GM23338 (cell line): ENCODE measurements around the gene TIMP3.

Source experiments
- CREB1 ChIP-seq: fragments of 250-450 bp; sonication (Bioruptor Pico); IDR thresholded peaks from 2 replicates; pipeline ENCODE4 v1.5.0; 2020; ENCODE audit warnings: low read depth, mild to moderate bottlenecking, moderate library complexity
- EZH2 ChIP-seq: fragments of 200-600 bp; sonication (generic); IDR thresholded peaks from one replicate; pipeline ENCODE4 v1.8.0; 2017; ENCODE audit warnings: antibody characterized with exemption, mild to moderate bottlenecking, low read depth; ENCODE audit not compliant: unreplicated experiment
- EZH2phosphoT487 ChIP-seq: fragments of 200-600 bp; sonication (generic); IDR thresholded peaks from one replicate; pipeline ENCODE4 v1.8.1; 2018; ENCODE audit warnings: antibody characterized with exemption; ENCODE audit not compliant: unreplicated experiment
- POLR2AphosphoS5 ChIP-seq: IDR thresholded peaks from 2 replicates; pipeline ENCODE4 v1.6.1; 2016; ENCODE audit warnings: antibody characterized with exemption, low read depth
- ZNF331 ChIP-seq: fragments of 250-450 bp; sonication (Bioruptor Pico); IDR thresholded peaks from 2 replicates; pipeline ENCODE4 v1.5.0; 2020; ENCODE audit warnings: low read depth, mild to moderate bottlenecking, moderate library complexity
- TF ChIP-seq, protein P1 (sequence below), 2 experiments: fragments of 200-600 bp in 1 of 2; sonication (generic) in 1 of 2; conservative IDR thresholded peaks; 2 replicates each; pipeline versions ENCODE4 v1.5.1 to v1.6.1; 2016 to 2017; ENCODE audit warnings: antibody characterized with exemption in 2 of 2, low read depth in 2 of 2, mild to moderate bottlenecking in 2 of 2, moderate library complexity in 1 of 2
- TF ChIP-seq, protein P2 (sequence below): IDR thresholded peaks from one replicate; pipeline ENCODE4 v1.6.1; 2018; ENCODE audit warnings: antibody characterized with exemption; ENCODE audit not compliant: unreplicated experiment
- TF ChIP-seq, protein P3 (sequence below): fragments of 250-450 bp; sonication (Bioruptor Pico); IDR thresholded peaks from 2 replicates; pipeline ENCODE4 v1.5.0; 2020; ENCODE audit warnings: mild to moderate bottlenecking, moderate library complexity

GRCh38 chr22:32854351-32854804 lies 52.9 kb downstream of the TIMP3 start:
- TF ChIP-seq, protein P1, sequence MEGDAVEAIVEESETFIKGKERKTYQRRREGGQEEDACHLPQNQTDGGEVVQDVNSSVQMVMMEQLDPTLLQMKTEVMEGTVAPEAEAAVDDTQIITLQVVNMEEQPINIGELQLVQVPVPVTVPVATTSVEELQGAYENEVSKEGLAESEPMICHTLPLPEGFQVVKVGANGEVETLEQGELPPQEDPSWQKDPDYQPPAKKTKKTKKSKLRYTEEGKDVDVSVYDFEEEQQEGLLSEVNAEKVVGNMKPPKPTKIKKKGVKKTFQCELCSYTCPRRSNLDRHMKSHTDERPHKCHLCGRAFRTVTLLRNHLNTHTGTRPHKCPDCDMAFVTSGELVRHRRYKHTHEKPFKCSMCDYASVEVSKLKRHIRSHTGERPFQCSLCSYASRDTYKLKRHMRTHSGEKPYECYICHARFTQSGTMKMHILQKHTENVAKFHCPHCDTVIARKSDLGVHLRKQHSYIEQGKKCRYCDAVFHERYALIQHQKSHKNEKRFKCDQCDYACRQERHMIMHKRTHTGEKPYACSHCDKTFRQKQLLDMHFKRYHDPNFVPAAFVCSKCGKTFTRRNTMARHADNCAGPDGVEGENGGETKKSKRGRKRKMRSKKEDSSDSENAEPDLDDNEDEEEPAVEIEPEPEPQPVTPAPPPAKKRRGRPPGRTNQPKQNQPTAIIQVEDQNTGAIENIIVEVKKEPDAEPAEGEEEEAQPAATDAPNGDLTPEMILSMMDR (conservative IDR thresholded peaks at IDR 0.05; ENCODE audit: low read depth in 2 of 2): no peak
- no peak for TF ChIP-seq EZH2phosphoT487
- no peak for TF ChIP-seq ZNF331 (CRISPR knock-in tag)
- TF ChIP-seq, protein P2, sequence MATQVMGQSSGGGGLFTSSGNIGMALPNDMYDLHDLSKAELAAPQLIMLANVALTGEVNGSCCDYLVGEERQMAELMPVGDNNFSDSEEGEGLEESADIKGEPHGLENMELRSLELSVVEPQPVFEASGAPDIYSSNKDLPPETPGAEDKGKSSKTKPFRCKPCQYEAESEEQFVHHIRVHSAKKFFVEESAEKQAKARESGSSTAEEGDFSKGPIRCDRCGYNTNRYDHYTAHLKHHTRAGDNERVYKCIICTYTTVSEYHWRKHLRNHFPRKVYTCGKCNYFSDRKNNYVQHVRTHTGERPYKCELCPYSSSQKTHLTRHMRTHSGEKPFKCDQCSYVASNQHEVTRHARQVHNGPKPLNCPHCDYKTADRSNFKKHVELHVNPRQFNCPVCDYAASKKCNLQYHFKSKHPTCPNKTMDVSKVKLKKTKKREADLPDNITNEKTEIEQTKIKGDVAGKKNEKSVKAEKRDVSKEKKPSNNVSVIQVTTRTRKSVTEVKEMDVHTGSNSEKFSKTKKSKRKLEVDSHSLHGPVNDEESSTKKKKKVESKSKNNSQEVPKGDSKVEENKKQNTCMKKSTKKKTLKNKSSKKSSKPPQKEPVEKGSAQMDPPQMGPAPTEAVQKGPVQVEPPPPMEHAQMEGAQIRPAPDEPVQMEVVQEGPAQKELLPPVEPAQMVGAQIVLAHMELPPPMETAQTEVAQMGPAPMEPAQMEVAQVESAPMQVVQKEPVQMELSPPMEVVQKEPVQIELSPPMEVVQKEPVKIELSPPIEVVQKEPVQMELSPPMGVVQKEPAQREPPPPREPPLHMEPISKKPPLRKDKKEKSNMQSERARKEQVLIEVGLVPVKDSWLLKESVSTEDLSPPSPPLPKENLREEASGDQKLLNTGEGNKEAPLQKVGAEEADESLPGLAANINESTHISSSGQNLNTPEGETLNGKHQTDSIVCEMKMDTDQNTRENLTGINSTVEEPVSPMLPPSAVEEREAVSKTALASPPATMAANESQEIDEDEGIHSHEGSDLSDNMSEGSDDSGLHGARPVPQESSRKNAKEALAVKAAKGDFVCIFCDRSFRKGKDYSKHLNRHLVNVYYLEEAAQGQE: no peak
- no peak for TF ChIP-seq POLR2AphosphoS5
- TF ChIP-seq, protein P3, sequence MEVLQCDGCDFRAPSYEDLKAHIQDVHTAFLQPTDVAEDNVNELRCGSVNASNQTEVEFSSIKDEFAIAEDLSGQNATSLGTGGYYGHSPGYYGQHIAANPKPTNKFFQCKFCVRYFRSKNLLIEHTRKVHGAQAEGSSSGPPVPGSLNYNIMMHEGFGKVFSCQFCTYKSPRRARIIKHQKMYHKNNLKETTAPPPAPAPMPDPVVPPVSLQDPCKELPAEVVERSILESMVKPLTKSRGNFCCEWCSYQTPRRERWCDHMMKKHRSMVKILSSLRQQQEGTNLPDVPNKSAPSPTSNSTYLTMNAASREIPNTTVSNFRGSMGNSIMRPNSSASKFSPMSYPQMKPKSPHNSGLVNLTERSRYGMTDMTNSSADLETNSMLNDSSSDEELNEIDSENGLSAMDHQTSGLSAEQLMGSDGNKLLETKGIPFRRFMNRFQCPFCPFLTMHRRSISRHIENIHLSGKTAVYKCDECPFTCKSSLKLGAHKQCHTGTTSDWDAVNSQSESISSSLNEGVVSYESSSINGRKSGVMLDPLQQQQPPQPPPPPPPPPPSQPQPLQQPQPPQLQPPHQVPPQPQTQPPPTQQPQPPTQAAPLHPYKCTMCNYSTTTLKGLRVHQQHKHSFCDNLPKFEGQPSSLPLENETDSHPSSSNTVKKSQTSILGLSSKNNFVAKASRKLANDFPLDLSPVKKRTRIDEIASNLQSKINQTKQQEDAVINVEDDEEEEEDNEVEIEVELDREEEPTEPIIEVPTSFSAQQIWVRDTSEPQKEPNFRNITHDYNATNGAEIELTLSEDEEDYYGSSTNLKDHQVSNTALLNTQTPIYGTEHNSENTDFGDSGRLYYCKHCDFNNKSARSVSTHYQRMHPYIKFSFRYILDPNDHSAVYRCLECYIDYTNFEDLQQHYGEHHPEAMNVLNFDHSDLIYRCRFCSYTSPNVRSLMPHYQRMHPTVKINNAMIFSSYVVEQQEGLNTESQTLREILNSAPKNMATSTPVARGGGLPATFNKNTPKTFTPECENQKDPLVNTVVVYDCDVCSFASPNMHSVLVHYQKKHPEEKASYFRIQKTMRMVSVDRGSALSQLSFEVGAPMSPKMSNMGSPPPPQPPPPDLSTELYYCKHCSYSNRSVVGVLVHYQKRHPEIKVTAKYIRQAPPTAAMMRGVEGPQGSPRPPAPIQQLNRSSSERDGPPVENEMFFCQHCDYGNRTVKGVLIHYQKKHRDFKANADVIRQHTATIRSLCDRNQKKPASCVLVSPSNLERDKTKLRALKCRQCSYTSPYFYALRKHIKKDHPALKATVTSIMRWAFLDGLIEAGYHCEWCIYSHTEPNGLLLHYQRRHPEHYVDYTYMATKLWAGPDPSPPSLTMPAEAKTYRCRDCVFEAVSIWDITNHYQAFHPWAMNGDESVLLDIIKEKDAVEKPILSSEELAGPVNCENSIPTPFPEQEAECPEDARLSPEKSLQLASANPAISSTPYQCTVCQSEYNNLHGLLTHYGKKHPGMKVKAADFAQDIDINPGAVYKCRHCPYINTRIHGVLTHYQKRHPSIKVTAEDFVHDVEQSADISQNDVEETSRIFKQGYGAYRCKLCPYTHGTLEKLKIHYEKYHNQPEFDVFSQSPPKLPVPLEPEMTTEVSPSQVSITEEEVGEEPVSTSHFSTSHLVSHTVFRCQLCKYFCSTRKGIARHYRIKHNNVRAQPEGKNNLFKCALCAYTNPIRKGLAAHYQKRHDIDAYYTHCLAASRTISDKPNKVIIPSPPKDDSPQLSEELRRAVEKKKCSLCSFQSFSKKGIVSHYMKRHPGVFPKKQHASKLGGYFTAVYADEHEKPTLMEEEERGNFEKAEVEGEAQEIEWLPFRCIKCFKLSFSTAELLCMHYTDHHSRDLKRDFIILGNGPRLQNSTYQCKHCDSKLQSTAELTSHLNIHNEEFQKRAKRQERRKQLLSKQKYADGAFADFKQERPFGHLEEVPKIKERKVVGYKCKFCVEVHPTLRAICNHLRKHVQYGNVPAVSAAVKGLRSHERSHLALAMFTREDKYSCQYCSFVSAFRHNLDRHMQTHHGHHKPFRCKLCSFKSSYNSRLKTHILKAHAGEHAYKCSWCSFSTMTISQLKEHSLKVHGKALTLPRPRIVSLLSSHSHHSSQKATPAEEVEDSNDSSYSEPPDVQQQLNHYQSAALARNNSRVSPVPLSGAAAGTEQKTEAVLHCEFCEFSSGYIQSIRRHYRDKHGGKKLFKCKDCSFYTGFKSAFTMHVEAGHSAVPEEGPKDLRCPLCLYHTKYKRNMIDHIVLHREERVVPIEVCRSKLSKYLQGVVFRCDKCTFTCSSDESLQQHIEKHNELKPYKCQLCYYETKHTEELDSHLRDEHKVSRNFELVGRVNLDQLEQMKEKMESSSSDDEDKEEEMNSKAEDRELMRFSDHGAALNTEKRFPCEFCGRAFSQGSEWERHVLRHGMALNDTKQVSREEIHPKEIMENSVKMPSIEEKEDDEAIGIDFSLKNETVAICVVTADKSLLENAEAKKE (CRISPR knock-in tag): no peak
- TF ChIP-seq EZH2: no peak
- no peak for TF ChIP-seq CREB1 (CRISPR knock-in tag)
